Measurements from ENCODE around the gene CERK. TPM values are rescaled to one million over a fixed set of nuclear protein-coding genes. Genes with fewer than 3 reads are reported as not detected.

Gene CERK
- total RNA-seq, 4 donors from 2014 or later = 37.4 to 59.9 (median 57.3) TPM

DNA sequence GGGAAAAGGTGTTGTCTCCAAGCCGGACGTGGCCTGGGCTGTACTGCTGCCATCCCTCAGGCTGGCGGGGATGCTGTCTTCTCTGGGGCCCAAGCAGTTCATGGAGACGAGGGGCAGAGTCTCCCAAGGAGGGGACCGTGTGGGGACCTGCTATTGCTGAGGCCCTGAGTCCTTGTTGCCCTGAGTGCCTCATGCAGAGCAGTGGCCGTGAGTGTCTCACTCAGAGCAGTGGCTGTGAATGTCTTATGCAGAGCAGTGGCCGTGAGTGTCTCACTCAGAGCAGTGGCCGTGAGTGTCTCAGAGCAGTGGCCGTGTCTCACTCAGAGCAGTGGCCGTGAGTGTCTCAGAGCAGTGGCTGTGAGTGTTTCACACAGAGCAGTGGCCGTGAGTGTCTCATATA, 63.1 kb downstream of the CERK start:
- Histone ChIP-seq H3K36me3 (no peaks in the 10 kb centered on the region), H3K4me3 (no peak overlapping the region), H3K27ac (no peak overlapping the region), H3K9me3 (no peaks in the 10 kb centered on the region), H3K27me3 (no peaks in the 10 kb centered on the region), H3K4me1 (no peaks in the 10 kb centered on the region)
- no peak for DNase-seq
- intact Hi-C loops (cut with DNase I; ENCODE audit: low total_unique reads) = no loop called here
- no peak for TF ChIP-seq POLR2A (IDR thresholded peaks at IDR 0.05)
- TF ChIP-seq, protein P1, sequence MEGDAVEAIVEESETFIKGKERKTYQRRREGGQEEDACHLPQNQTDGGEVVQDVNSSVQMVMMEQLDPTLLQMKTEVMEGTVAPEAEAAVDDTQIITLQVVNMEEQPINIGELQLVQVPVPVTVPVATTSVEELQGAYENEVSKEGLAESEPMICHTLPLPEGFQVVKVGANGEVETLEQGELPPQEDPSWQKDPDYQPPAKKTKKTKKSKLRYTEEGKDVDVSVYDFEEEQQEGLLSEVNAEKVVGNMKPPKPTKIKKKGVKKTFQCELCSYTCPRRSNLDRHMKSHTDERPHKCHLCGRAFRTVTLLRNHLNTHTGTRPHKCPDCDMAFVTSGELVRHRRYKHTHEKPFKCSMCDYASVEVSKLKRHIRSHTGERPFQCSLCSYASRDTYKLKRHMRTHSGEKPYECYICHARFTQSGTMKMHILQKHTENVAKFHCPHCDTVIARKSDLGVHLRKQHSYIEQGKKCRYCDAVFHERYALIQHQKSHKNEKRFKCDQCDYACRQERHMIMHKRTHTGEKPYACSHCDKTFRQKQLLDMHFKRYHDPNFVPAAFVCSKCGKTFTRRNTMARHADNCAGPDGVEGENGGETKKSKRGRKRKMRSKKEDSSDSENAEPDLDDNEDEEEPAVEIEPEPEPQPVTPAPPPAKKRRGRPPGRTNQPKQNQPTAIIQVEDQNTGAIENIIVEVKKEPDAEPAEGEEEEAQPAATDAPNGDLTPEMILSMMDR (IDR thresholded peaks at IDR 0.05) = no peak

DNA sequence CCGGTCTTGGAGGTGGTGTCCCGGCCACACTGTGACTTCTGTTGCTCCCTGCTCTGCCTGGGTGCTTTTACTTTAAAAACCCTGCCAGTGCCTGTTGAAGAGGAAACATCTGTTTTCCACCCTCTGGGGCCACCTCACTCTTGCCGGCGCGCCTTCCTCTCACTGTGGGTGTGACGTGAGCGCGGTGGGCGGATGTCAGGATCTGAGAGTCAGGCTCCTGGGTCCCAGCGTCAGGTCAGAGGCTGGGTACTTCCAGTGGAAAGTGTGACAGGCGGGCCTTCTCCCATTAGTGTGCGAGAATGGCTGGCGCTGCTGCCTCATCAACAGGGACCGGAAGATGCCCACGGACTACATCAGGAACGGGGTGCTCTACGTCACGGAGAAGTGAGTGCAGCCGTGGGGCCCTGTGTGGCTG, 63.7 kb downstream of the CERK start:
- no peak overlapping the region for H3K27ac ChIP-seq
- no peaks in the 10 kb centered on the region for H3K36me3 ChIP-seq
- H3K27me3 ChIP-seq = no peaks in the 10 kb centered on the region
- H3K9me3 ChIP-seq = no peaks in the 10 kb centered on the region
- TF ChIP-seq, protein P1 (IDR thresholded peaks at IDR 0.05) = no peak
- TF ChIP-seq POLR2A (IDR thresholded peaks at IDR 0.05) = no peak
- H3K4me3 ChIP-seq = no peak overlapping the region
- intact Hi-C loops (cut with DNase I; ENCODE audit: low total_unique reads) = no loop called here
- H3K4me1 ChIP-seq = no peaks in the 10 kb centered on the region
- DNase-seq = peak; percentile 42 to 66

DNA sequence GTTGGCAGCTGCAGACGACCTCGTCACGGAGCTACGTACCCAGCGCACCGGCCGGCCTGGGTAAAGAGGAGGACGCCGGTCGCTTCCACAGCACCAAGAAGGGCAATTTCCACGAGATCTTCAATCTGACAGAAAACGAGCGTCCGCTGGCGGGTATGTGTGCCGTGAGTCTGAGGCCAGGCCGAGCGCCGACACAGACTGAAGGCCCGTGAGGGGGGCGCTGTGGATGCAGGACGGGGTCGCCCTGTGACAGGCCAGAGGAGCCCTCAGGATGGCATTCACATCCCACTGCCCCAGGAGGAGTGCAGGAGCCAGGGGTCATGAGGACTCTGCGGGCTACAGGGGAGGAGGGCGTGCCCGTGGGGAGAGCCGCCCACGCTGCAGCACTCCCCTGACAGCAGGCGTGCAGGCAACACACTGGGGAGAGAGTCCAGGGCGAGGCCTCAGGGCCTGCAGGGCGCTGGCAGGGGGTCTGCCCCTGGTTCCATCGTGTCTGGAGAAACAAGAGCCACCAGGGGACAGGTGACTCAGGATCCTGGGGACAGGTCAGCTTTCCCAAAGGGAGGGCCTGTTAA, 64.3 kb downstream of the CERK start:
- no peak overlapping the region for H3K4me3 ChIP-seq
- no peaks in the 10 kb centered on the region for H3K9me3 ChIP-seq
- no peaks in the 10 kb centered on the region for H3K27me3 ChIP-seq
- H3K4me1 ChIP-seq = no peaks in the 10 kb centered on the region
- H3K27ac ChIP-seq = no peak overlapping the region
- intact Hi-C loops (cut with DNase I; ENCODE audit: low total_unique reads) = no loop called here
- no peak for DNase-seq
- no peaks in the 10 kb centered on the region for H3K36me3 ChIP-seq
- TF ChIP-seq POLR2A (IDR thresholded peaks at IDR 0.05) = no peak
- TF ChIP-seq, protein P1 (IDR thresholded peaks at IDR 0.05) = no peak

DNA sequence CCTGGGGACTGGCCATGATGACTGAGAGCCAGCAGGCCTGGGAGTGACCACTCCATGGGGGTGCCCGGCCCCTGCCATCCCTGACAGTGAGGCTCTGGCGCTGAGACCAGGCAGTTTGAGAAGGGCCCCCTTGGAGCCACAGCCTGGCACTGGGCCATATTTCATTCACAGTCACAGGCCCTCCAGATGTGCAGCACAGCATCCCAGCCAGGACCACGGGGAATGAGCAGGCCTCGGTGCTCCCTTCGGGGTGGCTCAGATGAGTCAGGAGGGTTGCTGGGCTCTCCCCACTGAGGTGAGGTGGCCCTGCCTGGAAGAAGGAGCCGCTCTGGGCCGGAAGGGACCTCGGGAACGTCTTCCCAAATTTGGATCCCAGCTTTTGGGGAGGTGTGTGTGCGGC, 64.8 kb downstream of the CERK start:
- TF ChIP-seq, protein P1 (IDR thresholded peaks at IDR 0.05) = no peak
- TF ChIP-seq POLR2A (IDR thresholded peaks at IDR 0.05) = no peak
- Histone ChIP-seq H3K4me1 (no peaks in the 10 kb centered on the region), H3K4me3 (no peak overlapping the region), H3K27ac (no peak overlapping the region), H3K9me3 (no peaks in the 10 kb centered on the region), H3K27me3 (no peaks in the 10 kb centered on the region), H3K36me3 (no peaks in the 10 kb centered on the region)
- DNase-seq = no peak
- intact Hi-C loops (cut with DNase I; ENCODE audit: low total_unique reads) = no loop called here

DNA sequence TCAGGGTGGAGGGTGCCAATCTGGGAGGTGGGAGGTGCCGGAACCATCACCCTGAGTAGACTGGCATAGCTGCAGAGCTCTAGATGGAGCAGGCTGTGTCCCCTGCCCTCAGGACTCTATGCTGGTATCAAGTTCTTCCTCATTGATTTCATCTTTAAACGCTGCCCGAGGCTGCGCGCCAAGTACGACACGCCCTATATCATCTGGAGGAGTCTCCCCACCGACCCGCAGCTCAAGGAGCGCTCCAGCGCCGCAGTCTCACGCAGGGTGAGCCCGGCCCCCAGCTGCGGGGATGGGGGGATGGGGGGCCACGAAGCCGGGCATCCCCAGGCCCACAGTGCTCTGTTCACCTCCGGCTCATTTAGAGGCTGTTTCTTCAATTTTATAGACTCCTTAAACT, 65.3 kb downstream of the CERK start:
- Histone ChIP-seq H3K9me3 (no peaks in the 10 kb centered on the region), H3K4me3 (no peak overlapping the region), H3K4me1 (no peaks in the 10 kb centered on the region), H3K27ac (no peak overlapping the region), H3K36me3 (no peaks in the 10 kb centered on the region), H3K27me3 (no peaks in the 10 kb centered on the region)
- DNase-seq = no peak
- TF ChIP-seq POLR2A (IDR thresholded peaks at IDR 0.05) = no peak
- intact Hi-C loops (cut with DNase I; ENCODE audit: low total_unique reads) = no loop called here
